Measurements from ENCODE around the gene OPN4.
"Not testable (repeated sequence)": the region's sequence is repeated elsewhere in the genome, so short reads cannot be mapped to it uniquely, and the experiment has no call there.

OPN4 gene

GRCh38 chr10:86642021-86642420 lies 12.3 kb upstream of the OPN4 start:
- Histone ChIP-seq H3K36me3 (ENCODE audit: control insufficient read depth in 4 of 4, insufficient read depth in 4 of 4, low read length in 3 of 4) (no peaks in the 10 kb centered on the region), H3K9me3 (ENCODE audit: control extremely low read depth in 1 of 5, control insufficient read depth in 4 of 5, insufficient read depth in 2 of 5, low read depth in 1 of 5, low read length in 4 of 5) (peaks cover 0 to 6% (median 0%) of the 10 kb centered on the region in 5 experiments), H3K27me3 (replicated peaks in 2 of 5; ENCODE audit: control insufficient read depth in 4 of 5, insufficient read depth in 5 of 5, low read length in 4 of 5) (peaks cover 0 to 6% (median 0%) of the 10 kb centered on the region in 5 experiments), H3K27ac (ENCODE audit: insufficient read depth in 1 of 2, low read depth in 1 of 2, low read length in 2 of 2, poor library complexity in 1 of 2, severe bottlenecking in 2 of 2) (no peak overlapping the region), H3K4me3 (ENCODE audit: control insufficient read depth in 1 of 7, extremely low read depth in 1 of 7, insufficient read depth in 4 of 7, low read depth in 2 of 7, low read length in 6 of 7) (no peak overlapping the region), H3K4me1 (ENCODE audit: control extremely low read depth in 1 of 4, control insufficient read depth in 4 of 4, insufficient read depth in 4 of 4, low read length in 3 of 4) (no peaks in the 10 kb centered on the region)
- DNase-seq, result no peak
- ChIA-PET POLR2A (no interaction called here), CTCF (interaction anchor here (1.3 kb wide), 1 partner anchor 16 kb away, joined by 4 read pairs; no protein-coding TSS in a partner anchor)

DNA sequence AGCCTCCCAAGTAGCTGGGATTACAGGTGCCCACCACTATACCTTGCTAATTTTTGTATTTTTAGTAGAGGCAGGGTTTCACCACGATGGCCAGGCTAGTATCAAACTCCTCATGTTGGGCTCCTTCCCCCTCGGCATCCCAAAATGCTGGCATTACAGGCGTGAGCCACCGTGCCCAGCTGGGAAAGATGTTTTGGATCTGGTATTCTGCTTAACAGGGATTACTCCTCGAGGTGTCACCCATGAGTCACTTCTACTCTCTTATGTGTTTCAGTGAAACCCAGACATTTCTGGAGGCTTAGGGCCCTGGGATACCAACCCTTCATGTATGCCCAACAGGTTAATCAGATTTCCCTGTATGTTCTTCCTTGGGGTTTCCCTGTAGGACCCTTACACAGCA lies 11.8 kb upstream of the OPN4 start:
- H3K36me3 ChIP-seq (ENCODE audit: control insufficient read depth in 4 of 4, insufficient read depth in 4 of 4, low read length in 3 of 4), result no peaks in the 10 kb centered on the region
- ChIA-PET POLR2A (no interaction called here), CTCF (interaction anchor here (1.3 kb wide), 1 partner anchor 16 kb away, joined by 4 read pairs; no protein-coding TSS in a partner anchor)
- peaks cover 0 to 5% (median 0%) of the 10 kb centered on the region in 5 experiments for H3K27me3 ChIP-seq (replicated peaks in 2 of 5; ENCODE audit: control insufficient read depth in 4 of 5, insufficient read depth in 5 of 5, low read length in 4 of 5)
- no peak overlapping the region for H3K27ac ChIP-seq (ENCODE audit: insufficient read depth in 1 of 2, low read depth in 1 of 2, low read length in 2 of 2, poor library complexity in 1 of 2, severe bottlenecking in 2 of 2)
- peaks cover 0 to 6% (median 0%) of the 10 kb centered on the region in 5 experiments for H3K9me3 ChIP-seq (ENCODE audit: control extremely low read depth in 1 of 5, control insufficient read depth in 4 of 5, insufficient read depth in 2 of 5, low read depth in 1 of 5, low read length in 4 of 5)
- 88% methylated on average over 5 of the region's 5 CpGs for WGBS (ENCODE audit: insufficient coverage)
- no peak overlapping the region for H3K4me3 ChIP-seq (ENCODE audit: control insufficient read depth in 1 of 7, extremely low read depth in 1 of 7, insufficient read depth in 4 of 7, low read depth in 2 of 7, low read length in 6 of 7)
- H3K4me1 ChIP-seq (ENCODE audit: control extremely low read depth in 1 of 4, control insufficient read depth in 4 of 4, insufficient read depth in 4 of 4, low read length in 3 of 4), result no peaks in the 10 kb centered on the region
- no peak for DNase-seq

DNA sequence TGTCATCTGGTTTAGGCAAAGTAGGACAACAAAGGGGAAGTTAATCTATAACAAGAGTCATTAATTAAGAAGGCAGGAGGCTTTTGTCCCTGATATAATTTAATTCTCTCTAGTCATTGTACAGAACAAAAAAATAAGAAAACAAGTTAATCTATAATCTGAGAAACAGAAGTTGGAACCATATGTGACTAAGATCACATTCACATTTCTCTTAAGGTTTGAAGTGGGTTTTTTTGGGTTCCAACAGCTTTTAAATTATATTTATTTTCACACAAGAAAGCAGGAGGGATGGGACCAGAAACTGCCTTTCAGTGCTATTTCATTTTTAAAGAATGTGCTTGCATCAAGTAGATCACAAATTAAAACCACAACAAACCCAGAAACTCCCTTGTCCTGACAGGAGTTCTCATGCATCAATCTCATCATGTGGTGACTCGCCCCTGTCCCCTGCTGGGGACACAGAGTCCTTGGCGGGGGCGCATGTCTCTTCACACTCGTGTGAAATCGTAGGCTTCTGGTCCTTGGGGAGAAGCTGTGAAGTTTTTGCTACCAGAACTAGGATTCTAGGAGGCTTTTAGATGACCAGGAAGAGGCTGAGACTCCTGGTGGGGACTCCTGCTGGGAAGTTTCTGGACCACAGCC lies 10.1 kb upstream of the OPN4 start:
- H3K4me1 ChIP-seq (ENCODE audit: control extremely low read depth in 1 of 4, control insufficient read depth in 4 of 4, insufficient read depth in 4 of 4, low read length in 3 of 4), result no peaks in the 10 kb centered on the region
- WGBS (ENCODE audit: insufficient coverage), result 94% methylated on average over 5 of the region's 5 CpGs
- no peak overlapping the region for H3K4me3 ChIP-seq (ENCODE audit: control insufficient read depth in 1 of 7, extremely low read depth in 1 of 7, insufficient read depth in 4 of 7, low read depth in 2 of 7, low read length in 6 of 7)
- H3K27ac ChIP-seq (ENCODE audit: insufficient read depth in 1 of 2, low read depth in 1 of 2, low read length in 2 of 2, poor library complexity in 1 of 2, severe bottlenecking in 2 of 2), result no peak overlapping the region
- peak in 2 of 3 donors; percentile 3 to 18 for DNase-seq
- POLR2A ChIA-PET, result no interaction called here
- no peaks in the 10 kb centered on the region for H3K36me3 ChIP-seq (ENCODE audit: control insufficient read depth in 4 of 4, insufficient read depth in 4 of 4, low read length in 3 of 4)
- H3K9me3 ChIP-seq (ENCODE audit: control extremely low read depth in 1 of 5, control insufficient read depth in 4 of 5, insufficient read depth in 2 of 5, low read depth in 1 of 5, low read length in 4 of 5), result peaks cover 0 to 6% (median 0%) of the 10 kb centered on the region in 5 experiments
- H3K27me3 ChIP-seq (replicated peaks in 2 of 5; ENCODE audit: control insufficient read depth in 4 of 5, insufficient read depth in 5 of 5, low read length in 4 of 5), result peaks cover 0 to 8% (median 0%) of the 10 kb centered on the region in 5 experiments
- CTCF ChIA-PET, result interaction anchor here (1.6 kb wide), 1 partner anchor 14 kb away, joined by 4 read pairs; no protein-coding TSS in a partner anchor

GRCh38 chr10:86644794-86645445 lies 9.4 kb upstream of the OPN4 start:
- no peak overlapping the region for H3K27ac ChIP-seq (ENCODE audit: insufficient read depth in 1 of 2, low read depth in 1 of 2, low read length in 2 of 2, poor library complexity in 1 of 2, severe bottlenecking in 2 of 2)
- no peak overlapping the region for H3K4me3 ChIP-seq (ENCODE audit: control insufficient read depth in 1 of 7, extremely low read depth in 1 of 7, insufficient read depth in 4 of 7, low read depth in 2 of 7, low read length in 6 of 7)
- DNase-seq, result no peak
- H3K9me3 ChIP-seq (ENCODE audit: control extremely low read depth in 1 of 5, control insufficient read depth in 4 of 5, insufficient read depth in 2 of 5, low read depth in 1 of 5, low read length in 4 of 5), result peaks cover 0 to 6% (median 0%) of the 10 kb centered on the region in 5 experiments
- POLR2A ChIA-PET, result no interaction called here
- CTCF ChIA-PET, result interaction anchor here (1.6 kb wide), 1 partner anchor 15 kb away, joined by 4 read pairs; no protein-coding TSS in a partner anchor
- no peaks in the 10 kb centered on the region for H3K4me1 ChIP-seq (ENCODE audit: control extremely low read depth in 1 of 4, control insufficient read depth in 4 of 4, insufficient read depth in 4 of 4, low read length in 3 of 4)
- H3K36me3 ChIP-seq (ENCODE audit: control insufficient read depth in 4 of 4, insufficient read depth in 4 of 4, low read length in 3 of 4), result no peaks in the 10 kb centered on the region
- peaks cover 0 to 8% (median 0%) of the 10 kb centered on the region in 5 experiments for H3K27me3 ChIP-seq (replicated peaks in 2 of 5; ENCODE audit: control insufficient read depth in 4 of 5, insufficient read depth in 5 of 5, low read length in 4 of 5)
- WGBS (ENCODE audit: insufficient coverage), result 98% methylated on average over 4 of the region's 5 CpGs

GRCh38 chr10:86645621-86646165 lies 8.7 kb upstream of the OPN4 start:
- H3K4me1 ChIP-seq (ENCODE audit: control extremely low read depth in 1 of 4, control insufficient read depth in 4 of 4, insufficient read depth in 4 of 4, low read length in 3 of 4); H3K36me3 ChIP-seq (ENCODE audit: control insufficient read depth in 4 of 4, insufficient read depth in 4 of 4, low read length in 3 of 4); H3K4me3 ChIP-seq (ENCODE audit: control insufficient read depth in 1 of 7, extremely low read depth in 1 of 7, insufficient read depth in 4 of 7, low read depth in 2 of 7, low read length in 6 of 7); H3K9me3 ChIP-seq (ENCODE audit: control extremely low read depth in 1 of 5, control insufficient read depth in 4 of 5, insufficient read depth in 2 of 5, low read depth in 1 of 5, low read length in 4 of 5); H3K27me3 ChIP-seq (replicated peaks in 2 of 5; ENCODE audit: control insufficient read depth in 4 of 5, insufficient read depth in 5 of 5, low read length in 4 of 5); H3K27ac ChIP-seq (ENCODE audit: insufficient read depth in 1 of 2, low read depth in 1 of 2, low read length in 2 of 2, poor library complexity in 1 of 2, severe bottlenecking in 2 of 2); POLR2A ChIA-PET; DNase-seq: not testable (repeated sequence)
- WGBS (ENCODE audit: insufficient coverage), result 96% methylated on average over 3 of the region's 5 CpGs
- CTCF ChIA-PET, result interaction anchor here (0.6 kb wide), 1 partner anchor 246 kb away, joined by 3 read pairs; no protein-coding TSS in a partner anchor

DNA sequence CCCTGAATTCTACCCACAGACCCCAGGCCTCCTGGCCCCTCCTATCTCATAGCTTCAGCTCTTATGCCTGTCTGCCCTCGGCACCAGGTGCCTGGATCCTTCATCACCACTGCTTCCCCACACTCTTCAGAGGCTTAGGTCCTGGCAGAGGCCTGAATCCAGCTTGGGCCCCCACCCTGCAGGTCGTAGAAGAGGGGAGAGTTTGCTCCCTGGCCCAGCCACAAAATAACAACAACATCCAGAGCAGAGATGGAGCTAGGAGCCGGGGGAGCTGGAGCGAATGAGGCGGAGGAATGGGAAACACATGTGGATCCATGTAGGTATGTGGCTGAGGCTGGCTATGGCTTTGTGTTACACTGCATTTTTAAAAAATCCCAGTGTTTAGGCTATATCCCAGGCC lies 7.8 kb upstream of the OPN4 start:
- 100% methylated on average over 2 of the region's 5 CpGs for WGBS (ENCODE audit: insufficient coverage)
- Histone ChIP-seq H3K9me3 (ENCODE audit: control extremely low read depth in 1 of 5, control insufficient read depth in 4 of 5, insufficient read depth in 2 of 5, low read depth in 1 of 5, low read length in 4 of 5) (peaks cover 0 to 5% (median 0%) of the 10 kb centered on the region in 5 experiments), H3K4me3 (ENCODE audit: control insufficient read depth in 1 of 7, extremely low read depth in 1 of 7, insufficient read depth in 4 of 7, low read depth in 2 of 7, low read length in 6 of 7) (no peak overlapping the region), H3K27me3 (replicated peaks in 2 of 5; ENCODE audit: control insufficient read depth in 4 of 5, insufficient read depth in 5 of 5, low read length in 4 of 5) (peaks cover 0 to 8% (median 0%) of the 10 kb centered on the region in 5 experiments), H3K27ac (ENCODE audit: insufficient read depth in 1 of 2, low read depth in 1 of 2, low read length in 2 of 2, poor library complexity in 1 of 2, severe bottlenecking in 2 of 2) (no peak overlapping the region), H3K4me1 (ENCODE audit: control extremely low read depth in 1 of 4, control insufficient read depth in 4 of 4, insufficient read depth in 4 of 4, low read length in 3 of 4) (no peaks in the 10 kb centered on the region), H3K36me3 (ENCODE audit: control insufficient read depth in 4 of 4, insufficient read depth in 4 of 4, low read length in 3 of 4) (no peaks in the 10 kb centered on the region)
- no peak for DNase-seq
- ChIA-PET POLR2A (no interaction called here), CTCF (no interaction called here)

DNA sequence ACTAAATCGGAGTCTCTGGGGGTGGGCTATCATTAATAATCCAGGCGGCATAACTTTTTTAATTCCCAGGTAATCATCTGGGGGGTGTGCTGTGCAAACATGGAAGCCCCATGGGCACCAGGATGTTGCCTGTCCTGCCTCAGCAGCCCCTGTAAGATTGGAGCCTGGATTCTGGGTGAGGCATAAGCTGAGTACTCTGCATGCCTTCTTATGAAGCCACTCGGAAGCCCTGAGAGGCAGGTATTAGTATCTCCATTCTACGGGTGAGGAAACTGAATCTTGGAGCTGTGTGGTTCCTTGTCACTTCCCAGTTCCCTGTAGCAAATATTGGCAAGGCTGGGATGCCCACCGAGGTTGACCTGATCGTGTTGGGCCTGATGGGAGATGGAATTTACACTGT lies 7.4 kb upstream of the OPN4 start:
- POLR2A ChIA-PET, result no interaction called here
- Histone ChIP-seq H3K27ac (ENCODE audit: insufficient read depth in 1 of 2, low read depth in 1 of 2, low read length in 2 of 2, poor library complexity in 1 of 2, severe bottlenecking in 2 of 2) (no peak overlapping the region), H3K4me3 (ENCODE audit: control insufficient read depth in 1 of 7, extremely low read depth in 1 of 7, insufficient read depth in 4 of 7, low read depth in 2 of 7, low read length in 6 of 7) (no peak overlapping the region), H3K9me3 (ENCODE audit: control extremely low read depth in 1 of 5, control insufficient read depth in 4 of 5, insufficient read depth in 2 of 5, low read depth in 1 of 5, low read length in 4 of 5) (peaks cover 0 to 1% (median 0%) of the 10 kb centered on the region in 5 experiments), H3K4me1 (ENCODE audit: control extremely low read depth in 1 of 4, control insufficient read depth in 4 of 4, insufficient read depth in 4 of 4, low read length in 3 of 4) (no peaks in the 10 kb centered on the region), H3K36me3 (ENCODE audit: control insufficient read depth in 4 of 4, insufficient read depth in 4 of 4, low read length in 3 of 4) (no peaks in the 10 kb centered on the region), H3K27me3 (replicated peaks in 2 of 5; ENCODE audit: control insufficient read depth in 4 of 5, insufficient read depth in 5 of 5, low read length in 4 of 5) (peaks cover 0 to 8% (median 0%) of the 10 kb centered on the region in 5 experiments)
- WGBS (ENCODE audit: insufficient coverage), result 81% methylated on average over 6 of the region's 6 CpGs
- CTCF ChIA-PET, result no interaction called here
- no peak for DNase-seq

Measured in common myeloid progenitor, CD34-positive (primary cell).